ENCODE data around the gene DMAC2L. TPM values are rescaled to one million over a fixed set of nuclear protein-coding genes. Genes with fewer than 3 reads are reported as not detected.
A peak's percentile ranks its signal among the peaks of the same experiment; 100 is the strongest.

DMAC2L gene
- total RNA-seq, result 10 to 100 TPM; 14.9 to 16.6 TPM

GRCh38 chr14:50311972-50312733, at the start of gene DMAC2L, which contains the start of gene L2HGDH:
Gene DMAC2L, plus strand, starts transcription at chr14:50312324. Its CDS starts 9,164 bp downstream, at chr14:50321488.
Gene L2HGDH, minus strand, starts transcription at chr14:50312229. Its CDS starts 79 bp downstream, at chr14:50312150.
- H3K27me3 Mint-ChIP-seq, result no peaks in the 10 kb centered on the region
- ATAC-seq (peak; percentile 97 to 98), DNase-seq (ENCODE audit: low spot score) (peak; percentile 95)
- peaks cover 23 to 43% of the 10 kb centered on the region in 2 donors for H3K4me1 Mint-ChIP-seq (ENCODE audit: low read depth in 2 of 2)
- peak within 1 kb of the TSS; percentile 94 for H3K4me3 Mint-ChIP-seq
- H3K36me3 Mint-ChIP-seq, result peaks cover 18% of the 10 kb centered on the region
- H3K9me3 Mint-ChIP-seq, result no peaks in the 10 kb centered on the region
- peak within 1 kb of the TSS; percentile 94 to 96 for H3K27ac Mint-ChIP-seq

DNA sequence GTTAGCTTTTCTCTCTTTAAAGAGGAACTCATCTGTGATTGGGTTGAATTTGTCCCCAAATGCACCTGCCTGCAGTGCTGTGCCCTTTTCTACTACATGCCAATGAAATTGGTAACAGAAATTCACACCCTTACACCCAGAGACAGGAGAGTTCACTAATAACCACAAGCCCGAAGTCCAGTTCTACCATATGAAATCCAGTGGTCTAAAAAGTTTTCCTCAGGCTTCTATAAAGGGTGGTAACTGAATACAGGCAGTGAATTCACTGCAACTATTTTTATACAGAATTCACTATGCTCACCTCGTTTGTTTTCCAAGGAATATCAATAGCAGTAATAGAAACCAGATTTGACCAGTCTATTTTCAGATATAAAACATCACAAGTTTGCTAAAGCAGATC, 49.3 kb upstream of the DMAC2L start:
- H3K36me3 Mint-ChIP-seq, result no peaks in the 10 kb centered on the region
- no peak overlapping the region for H3K4me3 Mint-ChIP-seq
- H3K9me3 Mint-ChIP-seq, result no peaks in the 10 kb centered on the region
- H3K27ac Mint-ChIP-seq, result no peak overlapping the region
- no peak for ATAC-seq
- H3K27me3 Mint-ChIP-seq, result no peaks in the 10 kb centered on the region
- DNase-seq (ENCODE audit: low spot score), result no peak
- H3K4me1 Mint-ChIP-seq (ENCODE audit: low read depth in 2 of 2), result no peaks in the 10 kb centered on the region

- Mint-ChIP-seq H3K9me3 (no peaks in the 10 kb centered on the region), H3K27ac (no peak overlapping the region), H3K4me3 (no peak overlapping the region), H3K27me3 (no peaks in the 10 kb centered on the region), H3K4me1 (ENCODE audit: low read depth in 2 of 2) (no peaks in the 10 kb centered on the region), H3K36me3 (no peaks in the 10 kb centered on the region)
- ATAC-seq, result no peak
- no peak for DNase-seq (ENCODE audit: low spot score)
These were observed 48.8 kb upstream of the DMAC2L start for GRCh38 chr14:50263321-50263720.

DNA sequence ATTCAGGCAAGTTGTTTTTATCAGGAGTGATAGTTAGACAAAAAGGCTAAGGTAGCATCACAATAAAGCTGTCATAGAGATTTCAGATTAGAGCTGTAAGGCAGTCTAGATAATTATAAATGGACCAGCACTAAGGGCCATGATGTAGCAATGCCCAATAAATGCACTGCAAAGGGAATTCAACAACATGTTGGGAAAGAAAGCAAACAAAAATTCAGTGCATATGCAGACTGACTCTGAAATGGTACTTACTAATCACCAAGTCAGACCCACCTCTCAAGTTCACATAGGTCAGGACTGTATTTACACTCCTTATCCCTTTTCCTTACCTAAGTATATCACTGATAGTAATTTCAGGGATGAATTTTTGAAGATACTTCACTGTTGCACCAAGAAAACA, 47.1 kb upstream of the DMAC2L start:
- Mint-ChIP-seq H3K9me3 (no peaks in the 10 kb centered on the region), H3K4me1 (ENCODE audit: low read depth in 2 of 2) (no peaks in the 10 kb centered on the region), H3K36me3 (no peaks in the 10 kb centered on the region), H3K27me3 (no peaks in the 10 kb centered on the region), H3K27ac (no peak overlapping the region), H3K4me3 (no peak overlapping the region)
- ATAC-seq (no peak), DNase-seq (ENCODE audit: low spot score) (no peak)

GRCh38 chr14:50270932-50271331, 41.2 kb upstream of the DMAC2L start:
- Mint-ChIP-seq H3K27me3 (no peaks in the 10 kb centered on the region), H3K9me3 (no peaks in the 10 kb centered on the region), H3K27ac (no peak overlapping the region), H3K36me3 (no peaks in the 10 kb centered on the region), H3K4me1 (ENCODE audit: low read depth in 2 of 2) (no peaks in the 10 kb centered on the region), H3K4me3 (no peak overlapping the region)
- no peak for DNase-seq (ENCODE audit: low spot score)
- ATAC-seq, result no peak

DNA sequence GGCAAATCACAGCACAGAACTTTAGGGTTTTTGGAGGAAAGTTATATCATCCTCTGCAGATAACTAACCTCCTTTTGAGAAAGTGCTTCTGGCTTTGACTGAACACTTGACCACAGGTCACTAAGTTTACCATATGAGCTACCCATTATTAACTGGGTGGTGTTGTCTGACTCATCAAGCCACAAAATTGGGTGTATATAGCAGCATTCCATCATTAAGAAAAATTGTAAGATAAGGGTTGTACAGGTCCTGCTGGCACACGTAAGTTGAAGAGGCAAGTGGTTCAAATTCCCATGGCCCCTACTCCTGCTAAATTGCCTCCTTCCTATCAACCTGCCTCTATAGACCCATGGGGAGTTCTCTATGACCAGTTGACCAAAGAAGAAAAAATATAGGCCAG, 39.6 kb upstream of the DMAC2L start:
- DNase-seq (ENCODE audit: low spot score), result no peak
- Mint-ChIP-seq H3K36me3 (no peaks in the 10 kb centered on the region), H3K9me3 (no peaks in the 10 kb centered on the region), H3K4me1 (ENCODE audit: low read depth in 2 of 2) (no peaks in the 10 kb centered on the region), H3K4me3 (no peak overlapping the region), H3K27ac (no peak overlapping the region), H3K27me3 (no peaks in the 10 kb centered on the region)
- ATAC-seq, result no peak

DNA sequence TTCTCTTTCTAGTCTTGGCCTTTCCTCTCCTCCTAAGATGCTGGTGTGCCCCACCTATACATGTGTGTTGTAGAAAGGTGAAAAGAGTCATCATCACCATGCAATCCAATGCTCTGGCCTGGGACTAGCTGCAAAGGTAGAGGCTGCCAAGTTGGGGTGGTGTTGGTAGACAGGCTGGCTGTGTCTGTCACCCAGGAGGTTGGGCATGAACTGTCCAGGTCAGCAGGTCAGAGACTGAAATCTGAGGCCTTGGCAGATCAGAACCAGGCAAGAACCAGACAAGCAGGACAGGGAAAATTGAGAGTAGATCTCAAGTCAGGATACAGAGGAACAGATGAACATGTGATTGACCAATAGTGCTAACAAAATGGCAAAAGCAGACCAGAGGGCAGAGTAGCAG, 26.3 kb upstream of the DMAC2L start:
- Mint-ChIP-seq H3K4me3 (no peak overlapping the region), H3K27me3 (no peaks in the 10 kb centered on the region), H3K36me3 (no peaks in the 10 kb centered on the region), H3K9me3 (no peaks in the 10 kb centered on the region), H3K4me1 (ENCODE audit: low read depth in 2 of 2) (no peaks in the 10 kb centered on the region), H3K27ac (no peak overlapping the region)
- DNase-seq (ENCODE audit: low spot score), result no peak
- ATAC-seq, result no peak

DNA sequence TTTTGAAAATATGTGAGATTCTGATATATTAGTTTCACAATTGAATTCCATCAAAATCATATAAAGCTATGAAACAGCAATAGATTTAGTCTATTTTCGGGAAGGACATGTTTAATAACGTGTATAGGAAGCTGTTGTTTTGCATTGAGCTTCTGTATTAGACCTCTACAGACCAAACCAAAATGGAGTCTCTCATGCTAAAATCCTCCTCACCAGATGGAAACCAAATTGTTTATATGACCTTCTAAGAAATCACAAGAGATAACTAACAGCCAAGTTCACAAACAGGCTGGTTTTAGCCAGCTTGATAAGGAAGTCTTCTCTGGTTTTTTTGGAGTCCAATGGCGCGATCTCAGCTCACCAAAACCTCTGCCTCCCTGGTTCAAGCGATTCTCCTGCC, 24.0 kb upstream of the DMAC2L start:
- H3K27me3 Mint-ChIP-seq, result no peaks in the 10 kb centered on the region
- no peaks in the 10 kb centered on the region for H3K4me1 Mint-ChIP-seq (ENCODE audit: low read depth in 2 of 2)
- no peaks in the 10 kb centered on the region for H3K9me3 Mint-ChIP-seq
- H3K36me3 Mint-ChIP-seq, result no peaks in the 10 kb centered on the region
- ATAC-seq (no peak), DNase-seq (ENCODE audit: low spot score) (no peak)
- no peak overlapping the region for H3K4me3 Mint-ChIP-seq
- no peak overlapping the region for H3K27ac Mint-ChIP-seq

- Mint-ChIP-seq H3K4me3 (no peak overlapping the region), H3K4me1 (ENCODE audit: low read depth in 2 of 2) (no peaks in the 10 kb centered on the region), H3K27ac (no peak overlapping the region), H3K36me3 (no peaks in the 10 kb centered on the region), H3K9me3 (no peaks in the 10 kb centered on the region), H3K27me3 (no peaks in the 10 kb centered on the region)
- DNase-seq (ENCODE audit: low spot score), result no peak
- no peak for ATAC-seq
These were observed 21.8 kb upstream of the DMAC2L start for GRCh38 chr14:50290306-50290705.

- Mint-ChIP-seq H3K27ac (no peak overlapping the region), H3K4me3 (no peak overlapping the region), H3K9me3 (no peaks in the 10 kb centered on the region), H3K36me3 (no peaks in the 10 kb centered on the region), H3K4me1 (ENCODE audit: low read depth in 2 of 2) (peaks cover 8 to 9% of the 10 kb centered on the region in 2 donors), H3K27me3 (no peaks in the 10 kb centered on the region)
- ATAC-seq, result no peak
- DNase-seq (ENCODE audit: low spot score), result no peak
These were observed 12.5 kb upstream of the DMAC2L start for GRCh38 chr14:50299585-50299984.

DNA sequence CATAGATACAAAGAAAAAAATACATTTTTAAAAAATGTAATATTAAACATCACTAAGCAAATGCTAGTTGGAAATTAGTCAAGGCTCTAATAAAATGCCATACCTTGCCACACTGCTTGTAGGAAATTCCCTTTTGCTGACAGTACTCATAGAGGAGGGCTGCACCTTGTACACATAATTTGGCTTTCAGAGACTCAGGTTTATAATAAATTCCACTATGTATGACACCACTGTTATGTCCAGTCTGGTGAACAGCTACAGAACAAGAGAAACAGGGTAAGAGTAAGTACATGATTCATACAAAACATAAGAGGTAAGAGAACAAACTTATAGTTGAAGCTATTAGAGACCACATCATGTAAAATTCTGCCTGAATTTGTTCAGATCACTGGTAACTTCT, 10.2 kb upstream of the DMAC2L start:
- Mint-ChIP-seq H3K4me1 (ENCODE audit: low read depth in 2 of 2) (peaks cover 8 to 12% of the 10 kb centered on the region in 2 donors), H3K27ac (peak overlapping the region in 1 of 2 donors; percentile 21), H3K36me3 (no peaks in the 10 kb centered on the region), H3K27me3 (no peaks in the 10 kb centered on the region), H3K4me3 (no peak overlapping the region), H3K9me3 (no peaks in the 10 kb centered on the region)
- DNase-seq (ENCODE audit: low spot score) (no peak), ATAC-seq (no peak)

DNA sequence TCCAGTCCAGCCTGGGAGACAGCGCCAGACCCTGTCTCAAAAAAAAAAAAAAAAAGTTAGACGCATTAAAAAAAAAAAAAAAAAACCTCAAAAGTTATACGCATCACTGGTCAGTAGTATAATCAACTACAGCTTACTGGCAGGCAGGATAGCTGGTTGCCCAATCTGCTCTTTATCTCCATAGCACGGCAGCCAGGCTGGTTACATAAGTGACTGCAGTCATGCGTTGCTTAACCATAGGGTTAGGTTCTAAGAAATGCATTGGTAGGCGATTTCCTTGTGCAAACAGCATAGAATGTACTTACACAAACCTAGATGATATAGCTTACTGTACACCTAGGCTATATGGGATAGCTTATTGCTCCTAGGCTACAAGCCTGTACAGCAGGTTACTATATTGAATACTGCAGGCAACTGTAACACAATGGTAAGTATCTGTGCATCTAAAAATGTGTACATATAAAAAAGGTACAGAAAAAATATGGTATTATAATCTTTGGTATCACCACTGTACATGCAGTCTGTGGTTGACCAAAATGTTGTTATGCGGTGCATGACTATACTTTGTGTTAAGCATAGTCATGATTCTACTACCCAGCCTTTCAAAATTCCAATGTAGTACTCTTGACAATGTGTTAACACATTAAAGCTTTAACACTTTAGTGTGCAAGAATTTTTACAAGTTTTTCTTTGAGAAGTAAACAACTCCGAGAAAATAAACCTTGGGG, 8.2 kb upstream of the DMAC2L start:
- H3K9me3 Mint-ChIP-seq, result no peaks in the 10 kb centered on the region
- H3K27ac Mint-ChIP-seq, result no peak overlapping the region
- peaks cover 4 to 6% of the 10 kb centered on the region in 2 donors for H3K4me1 Mint-ChIP-seq (ENCODE audit: low read depth in 2 of 2)
- no peak overlapping the region for H3K4me3 Mint-ChIP-seq
- ATAC-seq (peak; percentile 86 to 89), DNase-seq (ENCODE audit: low spot score) (peak; percentile 64)
- no peaks in the 10 kb centered on the region for H3K27me3 Mint-ChIP-seq
- no peaks in the 10 kb centered on the region for H3K36me3 Mint-ChIP-seq

DNA sequence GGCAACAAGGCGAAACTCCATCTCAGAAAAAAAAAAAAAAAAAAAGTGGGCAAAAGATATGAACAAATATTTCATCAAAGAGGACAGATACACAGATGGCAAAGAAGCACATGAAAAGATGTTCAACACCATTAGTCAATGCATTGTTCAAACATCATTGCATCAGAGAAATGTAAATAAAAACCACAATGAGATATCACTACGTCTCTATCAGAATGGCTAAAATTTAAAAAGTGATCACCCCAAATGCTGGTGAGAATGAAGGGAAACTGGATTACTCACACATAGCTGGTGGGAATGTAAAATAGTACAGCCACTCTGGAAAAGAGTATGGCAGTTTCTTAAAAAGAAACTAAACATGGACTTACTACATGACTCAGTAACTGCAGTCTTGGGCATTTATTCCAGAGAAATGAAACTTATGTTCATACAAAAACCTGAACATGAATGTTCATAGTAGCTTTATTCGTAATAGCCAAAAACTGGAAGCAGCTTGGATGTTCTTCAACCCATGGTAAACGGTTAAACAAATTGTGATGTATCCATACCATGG, 3.7 kb upstream of the DMAC2L start:
- H3K36me3 Mint-ChIP-seq, result no peaks in the 10 kb centered on the region
- ATAC-seq, result no peak
- H3K9me3 Mint-ChIP-seq, result no peaks in the 10 kb centered on the region
- H3K27ac Mint-ChIP-seq, result no peak overlapping the region
- no peaks in the 10 kb centered on the region for H3K27me3 Mint-ChIP-seq
- H3K4me1 Mint-ChIP-seq (ENCODE audit: low read depth in 2 of 2), result peaks cover 14 to 25% of the 10 kb centered on the region in 2 donors
- no peak for DNase-seq (ENCODE audit: low spot score)
- peak overlapping the region; percentile 15 for H3K4me3 Mint-ChIP-seq

DNA sequence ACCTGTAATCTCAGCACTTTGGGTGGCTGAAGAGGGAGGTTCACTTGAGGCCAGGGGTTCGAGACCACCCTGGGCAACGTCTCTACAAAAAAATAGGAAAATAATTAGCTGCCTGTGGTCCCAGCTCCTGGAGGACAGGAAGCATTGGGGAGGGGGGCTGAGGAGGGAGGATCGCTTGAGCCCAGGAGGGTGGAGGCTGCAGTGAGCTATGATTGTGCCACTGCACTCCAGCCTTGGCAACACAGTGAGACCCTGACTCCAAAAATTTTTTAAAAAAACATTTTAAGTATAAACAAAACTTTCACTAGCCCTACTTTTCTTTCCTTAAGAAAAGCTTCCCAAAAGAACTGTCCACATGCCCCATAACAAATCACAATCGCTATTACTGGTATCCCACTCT, 1.7 kb upstream of the DMAC2L start:
- no peak for DNase-seq (ENCODE audit: low spot score)
- Mint-ChIP-seq H3K27me3 (no peaks in the 10 kb centered on the region), H3K36me3 (peaks cover 4% of the 10 kb centered on the region), H3K9me3 (no peaks in the 10 kb centered on the region), H3K27ac (peak overlapping the region; percentile 94 to 96), H3K4me1 (ENCODE audit: low read depth in 2 of 2) (peaks cover 18 to 33% of the 10 kb centered on the region in 2 donors), H3K4me3 (peak overlapping the region; percentile 94)
- no peak for ATAC-seq
